Thyroid gland (tissue), 4 donors: ENCODE results near the gene ISG15.

Experiments used
- CTCF ChIP-seq, 6 experiments: fragments of 200-600 bp in 3 of 6; fragments of 450-650 bp in 3 of 6; sonication (generic) in 3 of 6; IDR thresholded peaks; one replicate each; pipeline ENCODE4 v1.5.1; 2016 to 2019; ENCODE audit warnings: antibody characterized with exemption in 6 of 6, mild to moderate bottlenecking in 2 of 6, inconsistent platforms in 1 of 6, moderate library complexity in 1 of 6
- POLR2A ChIP-seq, 2 donors: fragments of 450-650 bp; IDR thresholded peaks; one replicate each; pipeline ENCODE4 v1.6.1; 2017; ENCODE audit warnings: antibody characterized with exemption in 2 of 2, mild to moderate bottlenecking in 2 of 2, moderate library complexity in 1 of 2

- no peak for TF ChIP-seq CTCF (IDR thresholded peaks at IDR 0.05)
- TF ChIP-seq POLR2A (IDR thresholded peaks at IDR 0.05) = no peak
Measured at GRCh38 chr1:1044455-1045078, 31.3 kb downstream of the ISG15 start.
